SK-N-SH treated with all-trans-retinoic acid at 6 μM for 48 hours (cell line): ENCODE results near the gene OR5D18.

Source experiments
- ATAC-seq: fragments of 200-7000 bp; cut with Tn5 transposase; 3 replicates; pipeline ENCODE4 v1.9.1; 2020; ENCODE audit warnings: mild to moderate bottlenecking, moderate library complexity
- ARNTL ChIP-seq: fragments of 450-650 bp; formaldehyde crosslinking; IDR thresholded peaks from 2 replicates; pipeline ENCODE4 v1.5.0; 2020; ENCODE audit warnings: low read depth, mild to moderate bottlenecking, moderate library complexity, borderline replicate concordance
- BACH2 ChIP-seq: fragments of 250-450 bp; sonication (Bioruptor Pico); IDR thresholded peaks from 2 replicates; pipeline ENCODE4 v1.9.0; 2021; ENCODE audit warnings: mild to moderate bottlenecking, borderline replicate concordance
- CSDC2 ChIP-seq: fragments of 250-450 bp; sonication (Bioruptor Pico); IDR thresholded peaks from 2 replicates; pipeline ENCODE4 v1.5.0; 2020; ENCODE audit warnings: mild to moderate bottlenecking, moderate library complexity
- ESRRG ChIP-seq: fragments of 250-450 bp; sonication (Bioruptor Pico); IDR thresholded peaks from 2 replicates; pipeline ENCODE4 v1.6.1; 2021; ENCODE audit warnings: mild to moderate bottlenecking
- GLIS3 ChIP-seq: fragments of 250-450 bp; sonication (Bioruptor Pico); IDR thresholded peaks from 2 replicates; pipeline ENCODE4 v1.5.0; 2020; ENCODE audit warnings: mild to moderate bottlenecking, moderate library complexity
- ISL1 ChIP-seq: fragments of 250-450 bp; sonication (Bioruptor Pico); IDR thresholded peaks from 2 replicates; pipeline ENCODE4 v2.1.2; 2022; ENCODE audit warnings: mild to moderate bottlenecking, moderate library complexity
- OSR1 ChIP-seq: fragments of 250-450 bp; sonication (Bioruptor Pico); IDR thresholded peaks from 2 replicates; pipeline ENCODE4 v1.8.0; 2022; ENCODE audit warnings: moderate library complexity, mild to moderate bottlenecking, inconsistent platforms
- PPARA ChIP-seq: fragments of 250-450 bp; sonication (Bioruptor Pico); IDR thresholded peaks from 2 replicates; pipeline ENCODE4 v1.5.0; 2020; ENCODE audit warnings: mild to moderate bottlenecking, borderline replicate concordance
- RARB ChIP-seq: fragments of 250-450 bp; sonication (Bioruptor Pico); IDR thresholded peaks from 2 replicates; pipeline ENCODE4 v1.8.0; 2021; ENCODE audit warnings: mild to moderate bottlenecking, moderate library complexity
- SNAI2 ChIP-seq: fragments of 250-450 bp; sonication (Bioruptor Pico); IDR thresholded peaks from 2 replicates; pipeline ENCODE4 v1.5.0; 2020; ENCODE audit warnings: mild to moderate bottlenecking, moderate library complexity
- TCF4 ChIP-seq: fragments of 250-450 bp; sonication (Bioruptor Pico); IDR thresholded peaks from 2 replicates; pipeline ENCODE4 v1.8.0; 2021; ENCODE audit warnings: mild to moderate bottlenecking, moderate library complexity, borderline replicate concordance
- TOX ChIP-seq: fragments of 250-450 bp; sonication (Bioruptor Pico); IDR thresholded peaks from 2 replicates; pipeline ENCODE4 v1.8.0; 2021; ENCODE audit warnings: mild to moderate bottlenecking, moderate library complexity, borderline replicate concordance
- ZFP3 ChIP-seq: fragments of 250-450 bp; sonication (Bioruptor Pico); IDR thresholded peaks from 2 replicates; pipeline ENCODE4 v1.5.0; 2020; ENCODE audit warnings: mild to moderate bottlenecking, moderate library complexity
- ZFP30 ChIP-seq: fragments of 450-650 bp; formaldehyde crosslinking; IDR thresholded peaks from 2 replicates; pipeline ENCODE4 v1.5.0; 2022; ENCODE audit warnings: mild to moderate bottlenecking, moderate library complexity
- ZNF565 ChIP-seq: fragments of 450-650 bp; formaldehyde crosslinking; conservative IDR thresholded peaks from 2 replicates; pipeline ENCODE4 v1.5.0; 2020; ENCODE audit warnings: low read depth, mild to moderate bottlenecking, moderate library complexity
- ZNF70 ChIP-seq: fragments of 450-650 bp; formaldehyde crosslinking; IDR thresholded peaks from 2 replicates; pipeline ENCODE4 v1.5.0; 2020; ENCODE audit warnings: mild to moderate bottlenecking, moderate library complexity
- ZNF8 ChIP-seq: fragments of 450-650 bp; formaldehyde crosslinking; IDR thresholded peaks from 2 replicates; pipeline ENCODE4 v1.5.0; 2020; ENCODE audit warnings: mild to moderate bottlenecking, moderate library complexity
- TF ChIP-seq, protein P1 (sequence below): fragments of 250-450 bp; sonication (Bioruptor Pico); IDR thresholded peaks from 2 replicates; pipeline ENCODE4 v1.5.1; 2021; ENCODE audit warnings: mild to moderate bottlenecking, moderate library complexity
- TF ChIP-seq, protein P2 (sequence below): fragments of 250-450 bp; sonication (Bioruptor Pico); IDR thresholded peaks from 2 replicates; pipeline ENCODE4 v1.5.1; 2020; ENCODE audit warnings: low read depth, mild to moderate bottlenecking, moderate library complexity
- TF ChIP-seq, protein P3 (sequence below): fragments of 250-450 bp; sonication (Bioruptor Pico); IDR thresholded peaks from 2 replicates; pipeline ENCODE4 v1.8.0; 2021; ENCODE audit warnings: low read depth, mild to moderate bottlenecking, moderate library complexity, borderline replicate concordance
- TF ChIP-seq, protein P4 (sequence below): fragments of 250-450 bp; sonication (Bioruptor Pico); IDR thresholded peaks from 2 replicates; pipeline ENCODE4 v1.8.0; 2020; ENCODE audit warnings: mild to moderate bottlenecking, moderate library complexity, borderline replicate concordance

The OR5D18 gene

DNA sequence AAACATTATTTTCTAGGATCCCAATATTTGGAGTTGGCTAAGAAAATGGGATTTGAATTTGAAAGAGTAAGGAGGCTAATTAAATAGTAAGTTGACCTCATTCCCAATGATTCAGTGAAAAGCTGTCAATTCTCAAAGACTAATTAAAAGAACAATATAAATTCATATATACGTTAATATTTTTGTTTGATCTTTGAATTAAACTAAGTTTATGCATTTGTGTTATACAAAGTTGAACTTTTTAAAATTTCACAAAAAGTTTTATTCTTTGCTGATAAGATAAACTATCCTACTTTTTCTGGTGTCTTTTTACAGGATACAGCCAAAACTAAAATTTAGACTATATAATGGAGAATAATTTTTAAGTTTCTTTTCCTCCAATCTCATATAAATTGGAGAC, 8.4 kb upstream of the OR5D18 start, which contains the start of gene OR5L1:
OR5L1 (plus strand) TSS at position 301 of the 400 bp plus-strand sequence. CDS start 100 bp downstream, outside the sequence.
- TF ChIP-seq GLIS3 (CRISPR knock-in tag) (no peak), PPARA (CRISPR knock-in tag) (no peak), ZNF70 (no peak), BACH2 (CRISPR knock-in tag) (no peak), TOX (CRISPR knock-in tag) (no peak), SNAI2 (CRISPR knock-in tag) (no peak), ZNF565 (CRISPR knock-in tag) (no peak), ESRRG (no peak), ARNTL (CRISPR knock-in tag) (no peak), ZFP3 (CRISPR knock-in tag) (no peak), RARB (CRISPR knock-in tag) (no peak), TCF4 (CRISPR knock-in tag) (no peak), ZNF8 (CRISPR knock-in tag) (no peak)
- TF ChIP-seq, protein P1, sequence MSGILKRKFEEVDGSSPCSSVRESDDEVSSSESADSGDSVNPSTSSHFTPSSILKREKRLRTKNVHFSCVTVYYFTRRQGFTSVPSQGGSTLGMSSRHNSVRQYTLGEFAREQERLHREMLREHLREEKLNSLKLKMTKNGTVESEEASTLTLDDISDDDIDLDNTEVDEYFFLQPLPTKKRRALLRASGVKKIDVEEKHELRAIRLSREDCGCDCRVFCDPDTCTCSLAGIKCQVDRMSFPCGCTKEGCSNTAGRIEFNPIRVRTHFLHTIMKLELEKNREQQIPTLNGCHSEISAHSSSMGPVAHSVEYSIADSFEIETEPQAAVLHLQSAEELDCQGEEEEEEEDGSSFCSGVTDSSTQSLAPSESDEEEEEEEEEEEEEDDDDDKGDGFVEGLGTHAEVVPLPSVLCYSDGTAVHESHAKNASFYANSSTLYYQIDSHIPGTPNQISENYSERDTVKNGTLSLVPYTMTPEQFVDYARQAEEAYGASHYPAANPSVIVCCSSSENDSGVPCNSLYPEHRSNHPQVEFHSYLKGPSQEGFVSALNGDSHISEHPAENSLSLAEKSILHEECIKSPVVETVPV (CRISPR knock-in tag), result no peak
- TF ChIP-seq, protein P2, sequence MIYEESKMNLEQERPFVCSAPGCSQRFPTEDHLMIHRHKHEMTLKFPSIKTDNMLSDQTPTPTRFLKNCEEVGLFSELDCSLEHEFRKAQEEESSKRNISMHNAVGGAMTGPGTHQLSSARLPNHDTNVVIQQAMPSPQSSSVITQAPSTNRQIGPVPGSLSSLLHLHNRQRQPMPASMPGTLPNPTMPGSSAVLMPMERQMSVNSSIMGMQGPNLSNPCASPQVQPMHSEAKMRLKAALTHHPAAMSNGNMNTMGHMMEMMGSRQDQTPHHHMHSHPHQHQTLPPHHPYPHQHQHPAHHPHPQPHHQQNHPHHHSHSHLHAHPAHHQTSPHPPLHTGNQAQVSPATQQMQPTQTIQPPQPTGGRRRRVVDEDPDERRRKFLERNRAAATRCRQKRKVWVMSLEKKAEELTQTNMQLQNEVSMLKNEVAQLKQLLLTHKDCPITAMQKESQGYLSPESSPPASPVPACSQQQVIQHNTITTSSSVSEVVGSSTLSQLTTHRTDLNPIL, result no peak
- TF ChIP-seq, protein P3, sequence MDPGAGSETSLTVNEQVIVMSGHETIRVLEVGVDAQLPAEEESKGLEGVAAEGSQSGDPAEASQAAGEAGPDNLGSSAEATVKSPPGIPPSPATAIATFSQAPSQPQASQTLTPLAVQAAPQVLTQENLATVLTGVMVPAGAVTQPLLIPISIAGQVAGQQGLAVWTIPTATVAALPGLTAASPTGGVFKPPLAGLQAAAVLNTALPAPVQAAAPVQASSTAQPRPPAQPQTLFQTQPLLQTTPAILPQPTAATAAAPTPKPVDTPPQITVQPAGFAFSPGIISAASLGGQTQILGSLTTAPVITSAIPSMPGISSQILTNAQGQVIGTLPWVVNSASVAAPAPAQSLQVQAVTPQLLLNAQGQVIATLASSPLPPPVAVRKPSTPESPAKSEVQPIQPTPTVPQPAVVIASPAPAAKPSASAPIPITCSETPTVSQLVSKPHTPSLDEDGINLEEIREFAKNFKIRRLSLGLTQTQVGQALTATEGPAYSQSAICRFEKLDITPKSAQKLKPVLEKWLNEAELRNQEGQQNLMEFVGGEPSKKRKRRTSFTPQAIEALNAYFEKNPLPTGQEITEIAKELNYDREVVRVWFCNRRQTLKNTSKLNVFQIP (CRISPR knock-in tag), result no peak
- no peak for ATAC-seq

DNA sequence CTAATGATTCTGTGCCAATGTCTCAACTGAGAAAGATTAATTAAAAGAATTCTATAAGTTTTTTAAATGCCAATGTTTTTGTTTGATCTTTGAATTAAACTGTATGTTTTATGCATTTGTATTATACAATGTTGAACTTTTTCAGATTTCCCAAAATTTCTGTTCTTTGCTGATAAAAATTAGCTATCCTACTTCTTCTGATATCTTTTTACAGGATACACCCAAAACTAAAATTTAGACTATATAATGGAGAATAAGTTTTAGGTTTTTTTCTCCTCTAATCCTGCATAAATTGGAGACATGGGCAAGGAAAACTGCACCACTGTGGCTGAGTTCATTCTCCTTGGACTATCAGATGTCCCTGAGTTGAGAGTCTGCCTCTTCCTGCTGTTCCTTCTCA, 7.5 kb downstream of the OR5D18 start, which contains the start of gene OR5L2:
OR5L2 (plus strand) TSS at position 301 of the 400 bp plus-strand sequence; CDS start at position 301, 0 bp downstream.
- ATAC-seq, result no peak
- TF ChIP-seq CSDC2 (CRISPR knock-in tag) (no peak), ZNF565 (CRISPR knock-in tag) (no peak), TOX (CRISPR knock-in tag) (no peak), ZNF70 (no peak), ARNTL (CRISPR knock-in tag) (no peak), OSR1 (CRISPR knock-in tag) (no peak), BACH2 (CRISPR knock-in tag) (no peak), ISL1 (CRISPR knock-in tag) (no peak), GLIS3 (CRISPR knock-in tag) (no peak)
- TF ChIP-seq, protein P4, sequence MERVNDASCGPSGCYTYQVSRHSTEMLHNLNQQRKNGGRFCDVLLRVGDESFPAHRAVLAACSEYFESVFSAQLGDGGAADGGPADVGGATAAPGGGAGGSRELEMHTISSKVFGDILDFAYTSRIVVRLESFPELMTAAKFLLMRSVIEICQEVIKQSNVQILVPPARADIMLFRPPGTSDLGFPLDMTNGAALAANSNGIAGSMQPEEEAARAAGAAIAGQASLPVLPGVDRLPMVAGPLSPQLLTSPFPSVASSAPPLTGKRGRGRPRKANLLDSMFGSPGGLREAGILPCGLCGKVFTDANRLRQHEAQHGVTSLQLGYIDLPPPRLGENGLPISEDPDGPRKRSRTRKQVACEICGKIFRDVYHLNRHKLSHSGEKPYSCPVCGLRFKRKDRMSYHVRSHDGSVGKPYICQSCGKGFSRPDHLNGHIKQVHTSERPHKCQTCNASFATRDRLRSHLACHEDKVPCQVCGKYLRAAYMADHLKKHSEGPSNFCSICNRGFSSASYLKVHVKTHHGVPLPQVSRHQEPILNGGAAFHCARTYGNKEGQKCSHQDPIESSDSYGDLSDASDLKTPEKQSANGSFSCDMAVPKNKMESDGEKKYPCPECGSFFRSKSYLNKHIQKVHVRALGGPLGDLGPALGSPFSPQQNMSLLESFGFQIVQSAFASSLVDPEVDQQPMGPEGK (CRISPR knock-in tag), result no peak
- TF ChIP-seq, protein P3 (CRISPR knock-in tag), result no peak

DNA sequence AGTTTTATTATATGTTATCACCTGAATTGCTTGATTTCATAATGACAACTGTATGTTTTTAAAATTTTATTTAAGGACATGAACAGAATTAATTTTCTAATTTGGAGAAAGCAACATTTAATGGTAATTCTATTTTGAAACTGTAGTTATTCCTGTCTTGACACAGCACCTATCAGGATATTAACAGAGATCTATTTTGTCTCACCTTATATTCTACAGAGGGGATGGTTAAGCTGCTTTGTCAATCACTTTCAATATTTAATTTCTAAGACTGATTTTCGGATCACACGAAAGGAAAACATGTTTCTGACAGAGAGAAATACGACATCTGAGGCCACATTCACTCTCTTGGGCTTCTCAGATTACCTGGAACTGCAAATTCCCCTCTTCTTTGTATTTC, 19.0 kb downstream of the OR5D18 start, which contains the start of gene OR5D16:
OR5D16 (plus strand) TSS at position 301 of the 400 bp plus-strand sequence; CDS start at position 301, 0 bp downstream.
- TF ChIP-seq, protein P3 (CRISPR knock-in tag), result no peak
- TF ChIP-seq, protein P4 (CRISPR knock-in tag), result no peak
- TF ChIP-seq SNAI2 (CRISPR knock-in tag) (no peak), TCF4 (CRISPR knock-in tag) (no peak), ZNF8 (CRISPR knock-in tag) (no peak), ZNF70 (no peak), ZNF565 (CRISPR knock-in tag) (no peak), ZFP30 (CRISPR knock-in tag) (no peak)
- TF ChIP-seq, protein P1 (CRISPR knock-in tag), result no peak
- no peak for ATAC-seq
